OCI-LY7 (cell line): ENCODE data around the gene MEI4. TPM values are rescaled to one million over a fixed set of nuclear protein-coding genes. Genes with fewer than 3 reads are reported as not detected.

ENCODE experiments used
- BruUV-seq: library from RNA; stranded (reverse); fragments of 400-500 nt; replicated peaks from 2 replicates; lab custom pipeline; 2021; lab: Mats Ljungman, UMichigan
- CTCF ChIA-PET: fragments of 300-600 bp; sonication (Branson Sonifier 250); formaldehyde crosslinking; loops from one replicate; lab custom pipeline; 2022; ENCODE audit warnings: antibody characterized with exemption; ENCODE audit not compliant: unreplicated experiment; lab: Charles Lee
- POLR2A ChIA-PET: fragments of 300-600 bp; sonication (Branson Sonifier 250); formaldehyde crosslinking; loops from one replicate; lab custom pipeline; 2022; ENCODE audit warnings: antibody characterized with exemption; lab: Charles Lee
- DNase-seq: peaks from one replicate; pipeline ENCODE4 v3.0.0-alpha.2; 2015; ENCODE audit warnings: low spot score
- H2AFZ ChIP-seq: fragments of 200-600 bp; sonication (generic), shearing (Covaris generic); 2 replicates; pipeline ENCODE4 v1.6.1; 2014; ENCODE audit warnings: mild to moderate bottlenecking, antibody characterized with exemption, low read length, moderate library complexity
- H3K27ac ChIP-seq: fragments of 200-600 bp; sonication (generic); 2 replicates; pipeline ENCODE4 v1.5.1; 2014; ENCODE audit warnings: mixed run types, low read depth, mild to moderate bottlenecking, moderate library complexity, low read length, inconsistent platforms; ENCODE audit not compliant: poor library complexity, severe bottlenecking
- H3K36me3 ChIP-seq: fragments of 200-600 bp; sonication (generic); 2 replicates; pipeline ENCODE4 v1.6.1; 2014; ENCODE audit warnings: mild to moderate bottlenecking, antibody characterized with exemption, low read length, moderate library complexity, mixed read lengths; ENCODE audit not compliant: insufficient read depth
- H3K4me1 ChIP-seq: fragments of 200-600 bp; sonication (generic); 2 replicates; pipeline ENCODE4 v1.5.1; 2014; ENCODE audit warnings: mild to moderate bottlenecking, low read length; ENCODE audit not compliant: insufficient read depth, poor library complexity, severe bottlenecking
- H3K4me2 ChIP-seq: fragments of 200-600 bp; sonication (generic); 2 replicates; pipeline ENCODE4 v1.6.1; 2014; ENCODE audit warnings: mild to moderate bottlenecking, low read length
- H3K4me3 ChIP-seq: fragments of 200-600 bp; sonication (generic); 2 replicates; pipeline ENCODE4 v1.5.1; 2014; ENCODE audit warnings: mild to moderate bottlenecking, low read depth, low read length; ENCODE audit not compliant: poor library complexity, severe bottlenecking
- H3K79me2 ChIP-seq: fragments of 200-600 bp; sonication (generic); 2 replicates; pipeline ENCODE4 v1.6.1; 2016; ENCODE audit warnings: low read depth, mild to moderate bottlenecking, low read length, moderate library complexity, mixed read lengths; ENCODE audit not compliant: insufficient read depth
- H3K9me2 ChIP-seq: fragments of 200-600 bp; sonication (generic); 2 replicates; pipeline ENCODE4 v1.6.1; 2016; ENCODE audit warnings: mild to moderate bottlenecking, low read length, mixed read lengths; ENCODE audit not compliant: insufficient read depth
- H3K9me3 ChIP-seq: fragments of 200-600 bp; sonication (generic); 2 replicates; pipeline ENCODE4 v1.6.1; 2014; ENCODE audit warnings: mild to moderate bottlenecking, mixed run types, low read length, mixed read lengths
- H4K20me1 ChIP-seq: fragments of 200-600 bp; sonication (generic); 2 replicates; pipeline ENCODE4 v1.6.1; 2014; ENCODE audit warnings: mild to moderate bottlenecking, antibody characterized with exemption, low read length, moderate library complexity, mixed read lengths; ENCODE audit not compliant: insufficient read depth
- EZH2phosphoT487 ChIP-seq: fragments of 200-600 bp; sonication (generic); IDR thresholded peaks from 2 replicates; pipeline ENCODE4 v1.6.1; 2018; ENCODE audit warnings: low read depth, borderline replicate concordance, mild to moderate bottlenecking, mixed run types, antibody characterized with exemption, low read length, moderate library complexity, mixed read lengths
- intact Hi-C: fragments of 100-400 bp; cut with micrococcal nuclease; formaldehyde crosslinking; loops from one replicate; pipeline ENCODE4 v1.10.0; 2022; ENCODE audit not compliant: unreplicated experiment
- total RNA-seq, 2 experiments: library from RNA; depleted of rRNA in 1 of 2; stranded (reverse); fragments of >200 nt in 1 of 2; shearing (Covaris generic) in 1 of 2; gene quantifications; 2 replicates each; pipeline ENCODE4 v1.2.3, GENCODE V29; 2014 to 2022
- TF ChIP-seq, protein P1 (sequence below): fragments of 200-600 bp; sonication (generic); conservative IDR thresholded peaks from 2 replicates; pipeline ENCODE4 v1.5.1; 2014; ENCODE audit warnings: mild to moderate bottlenecking, antibody characterized with exemption, low read length, moderate library complexity, mixed read lengths

Gene MEI4
- total RNA-seq, 2 experiments from 2014 or later = not detected

DNA sequence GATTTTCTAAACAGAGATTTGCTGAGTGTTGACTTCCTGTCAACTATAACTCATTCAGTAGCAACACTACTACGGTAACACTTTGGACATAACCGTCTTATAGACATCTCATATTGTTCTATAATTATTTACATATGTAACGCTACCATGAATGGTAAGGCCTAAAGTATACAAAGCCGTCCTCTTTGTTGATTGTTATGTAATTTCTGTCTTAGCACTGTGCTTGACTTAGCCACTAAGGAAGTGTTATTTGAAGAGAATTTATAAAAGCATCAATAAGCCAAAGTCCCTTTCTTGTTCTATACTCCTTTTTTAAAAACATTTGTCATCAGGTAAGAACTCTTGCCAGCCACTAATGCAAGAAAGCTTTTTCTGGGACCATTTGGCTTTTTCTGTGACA, 240.6 kb downstream of the MEI4 start:
- POLR2A ChIA-PET = no interaction called here
- no peak overlapping the region for H3K4me3 ChIP-seq

DNA sequence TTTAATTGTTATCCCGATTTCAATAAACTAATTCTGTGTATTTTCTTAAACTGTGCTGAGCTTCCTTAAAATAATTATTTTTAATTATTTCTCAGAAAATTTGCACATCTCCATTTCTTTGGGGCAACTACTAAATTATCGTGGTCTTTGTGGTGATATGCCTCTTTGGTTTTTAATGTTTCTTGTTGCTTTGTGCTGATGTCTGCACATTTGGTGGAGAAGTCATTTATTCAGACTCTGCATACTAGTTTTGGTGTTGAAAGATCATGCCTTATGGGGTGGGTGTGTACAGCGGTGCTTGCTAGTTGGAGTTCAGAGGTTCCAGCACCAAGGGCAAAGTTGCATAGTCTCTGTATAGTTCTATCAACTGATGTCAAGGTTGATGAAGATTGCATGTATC, 253.2 kb downstream of the MEI4 start:
- no peak for DNase-seq
- ChIA-PET POLR2A (interaction anchor here (0.6 kb wide), 1 partner anchor 103 kb away, joined by 5 read pairs; no protein-coding TSS in a partner anchor), CTCF (no interaction called here)
- H4K20me1 ChIP-seq = no peaks in the 10 kb centered on the region
- H3K4me2 ChIP-seq = no peak overlapping the region
- no peaks in the 10 kb centered on the region for H3K36me3 ChIP-seq
- no TSS peak for BruUV-seq
- no peak overlapping the region for H2AFZ ChIP-seq
- H3K79me2 ChIP-seq = no peaks in the 10 kb centered on the region
- intact Hi-C loops = no loop called here
- no peak overlapping the region for H3K4me3 ChIP-seq
- no peaks in the 10 kb centered on the region for H3K9me3 ChIP-seq
- no peaks in the 10 kb centered on the region for H3K4me1 ChIP-seq
- TF ChIP-seq EZH2phosphoT487 = no peak
- TF ChIP-seq, protein P1, sequence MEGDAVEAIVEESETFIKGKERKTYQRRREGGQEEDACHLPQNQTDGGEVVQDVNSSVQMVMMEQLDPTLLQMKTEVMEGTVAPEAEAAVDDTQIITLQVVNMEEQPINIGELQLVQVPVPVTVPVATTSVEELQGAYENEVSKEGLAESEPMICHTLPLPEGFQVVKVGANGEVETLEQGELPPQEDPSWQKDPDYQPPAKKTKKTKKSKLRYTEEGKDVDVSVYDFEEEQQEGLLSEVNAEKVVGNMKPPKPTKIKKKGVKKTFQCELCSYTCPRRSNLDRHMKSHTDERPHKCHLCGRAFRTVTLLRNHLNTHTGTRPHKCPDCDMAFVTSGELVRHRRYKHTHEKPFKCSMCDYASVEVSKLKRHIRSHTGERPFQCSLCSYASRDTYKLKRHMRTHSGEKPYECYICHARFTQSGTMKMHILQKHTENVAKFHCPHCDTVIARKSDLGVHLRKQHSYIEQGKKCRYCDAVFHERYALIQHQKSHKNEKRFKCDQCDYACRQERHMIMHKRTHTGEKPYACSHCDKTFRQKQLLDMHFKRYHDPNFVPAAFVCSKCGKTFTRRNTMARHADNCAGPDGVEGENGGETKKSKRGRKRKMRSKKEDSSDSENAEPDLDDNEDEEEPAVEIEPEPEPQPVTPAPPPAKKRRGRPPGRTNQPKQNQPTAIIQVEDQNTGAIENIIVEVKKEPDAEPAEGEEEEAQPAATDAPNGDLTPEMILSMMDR = no peak
- H3K27ac ChIP-seq = no peak overlapping the region
- H3K9me2 ChIP-seq = no peaks in the 10 kb centered on the region

More for the DNA sequence above, 240.6 kb downstream of the MEI4 start:
- Histone ChIP-seq H3K4me1 (no peaks in the 10 kb centered on the region), H3K9me2 (no peaks in the 10 kb centered on the region), H3K36me3 (no peaks in the 10 kb centered on the region), H3K79me2 (no peaks in the 10 kb centered on the region), H3K27ac (no peak overlapping the region), H3K4me2 (no peak overlapping the region), H3K9me3 (no peaks in the 10 kb centered on the region), H2AFZ (no peak overlapping the region), H4K20me1 (no peaks in the 10 kb centered on the region)
- TF ChIP-seq, protein P1 = no peak
- TF ChIP-seq EZH2phosphoT487 = no peak
- DNase-seq = no peak
- intact Hi-C loops = no loop called here
- BruUV-seq = no TSS peak
- CTCF ChIA-PET = no interaction called here

DNA sequence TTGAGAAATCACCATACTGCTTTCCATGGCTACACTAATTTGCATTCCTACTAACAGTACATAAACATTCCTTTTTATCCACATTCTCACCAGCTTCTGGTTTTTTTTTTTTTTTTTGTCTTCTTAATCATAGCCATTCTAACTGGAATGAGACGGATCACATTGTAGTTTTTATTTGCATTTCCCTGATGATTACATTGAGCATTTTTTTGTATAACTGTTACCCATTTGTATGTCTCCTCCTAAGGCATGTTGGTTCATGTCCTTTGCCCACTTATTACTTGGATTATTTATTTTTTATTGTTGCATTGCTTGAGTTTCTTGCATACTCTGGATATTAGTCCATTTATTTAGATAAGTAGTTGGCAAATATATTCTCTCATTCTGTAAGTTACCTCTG, 258.0 kb downstream of the MEI4 start:
- Histone ChIP-seq H3K4me1 (no peaks in the 10 kb centered on the region), H4K20me1 (no peaks in the 10 kb centered on the region), H3K27ac (no peak overlapping the region), H3K4me2 (no peak overlapping the region), H3K4me3 (no peak overlapping the region), H3K9me2 (no peaks in the 10 kb centered on the region), H3K36me3 (no peaks in the 10 kb centered on the region), H3K9me3 (no peaks in the 10 kb centered on the region), H2AFZ (no peak overlapping the region), H3K79me2 (no peaks in the 10 kb centered on the region)
- TF ChIP-seq EZH2phosphoT487 = no peak
- TF ChIP-seq, protein P1 = no peak
- BruUV-seq = no TSS peak
- no peak for DNase-seq
- CTCF ChIA-PET = no interaction called here
- POLR2A ChIA-PET = interaction anchor here (0.6 kb wide), 1 partner anchor 955 kb away, joined by 3 read pairs; no protein-coding TSS in a partner anchor
- intact Hi-C loops = no loop called here
